HG03558 (cell line): ENCODE measurements around the gene CPNE7.
A peak's percentile ranks its signal among the peaks of the same experiment; 100 is the strongest.

Experiments used
- ATAC-seq: cut with Tn5 transposase; IDR thresholded peaks from one replicate; pipeline ENCODE4 v1.9.1; 2021; ENCODE audit warnings: moderate number of reproducible peaks; ENCODE audit not compliant: unreplicated experiment; ENCODE audit errors: extremely low read depth

The CPNE7 gene

GRCh38 chr16:89548344-89549006 is 27.1 kb upstream of the CPNE7 start:
- ATAC-seq, result no peak

- ATAC-seq, result no peak
Observed at GRCh38 chr16:89549007-89549700, 26.4 kb upstream of the CPNE7 start.

GRCh38 chr16:89550421-89551007 is 25.0 kb upstream of the CPNE7 start:
- no peak for ATAC-seq

GRCh38 chr16:89552329-89552728 is 23.2 kb upstream of the CPNE7 start:
- no peak for ATAC-seq

GRCh38 chr16:89552913-89553312 is 22.6 kb upstream of the CPNE7 start:
- ATAC-seq, result no peak

- ATAC-seq, result no peak
Observed at GRCh38 chr16:89553733-89554132, 21.8 kb upstream of the CPNE7 start.

GRCh38 chr16:89554343-89554742 is 21.2 kb upstream of the CPNE7 start:
- no peak for ATAC-seq

GRCh38 chr16:89555265-89555664 is 20.3 kb upstream of the CPNE7 start:
- ATAC-seq, result no peak

GRCh38 chr16:89555780-89556179 is 19.8 kb upstream of the CPNE7 start:
- ATAC-seq, result no peak

- ATAC-seq, result no peak
Observed at GRCh38 chr16:89556750-89557689, 18.5 kb upstream of the CPNE7 start.

- ATAC-seq, result no peak
Observed at GRCh38 chr16:89557690-89558490, 17.7 kb upstream of the CPNE7 start.

GRCh38 chr16:89560378-89561141 is 15.0 kb upstream of the CPNE7 start, which contains the start of gene RPL13:
TSS of gene RPL13 (plus strand) at chr16:89560682. CDS start at chr16:89560960, 278 bp downstream.
- peak; percentile 61 for ATAC-seq

- no peak for ATAC-seq
Observed at GRCh38 chr16:89561142-89561883, 14.2 kb upstream of the CPNE7 start.

- no peak for ATAC-seq
Observed at GRCh38 chr16:89561884-89562599, 13.5 kb upstream of the CPNE7 start.

- ATAC-seq, result no peak
Observed at GRCh38 chr16:89562939-89563338, 12.6 kb upstream of the CPNE7 start.

- no peak for ATAC-seq
Observed at GRCh38 chr16:89563639-89564392, 11.7 kb upstream of the CPNE7 start.
